22Rv1 (cell line): ENCODE data around the gene EPS8L3.

Experiments used
- ZFX ChIP-seq: fragments of 450-650 bp; IDR thresholded peaks from 2 replicates; pipeline ENCODE4 v1.6.1; 2017; ENCODE audit warnings: antibody characterized with exemption, borderline replicate concordance
- TF ChIP-seq, protein P1 (sequence below): fragments of 450-650 bp; IDR thresholded peaks from 2 replicates; pipeline ENCODE4 v1.5.1; 2017; ENCODE audit warnings: mild to moderate bottlenecking

- TF ChIP-seq, protein P1, sequence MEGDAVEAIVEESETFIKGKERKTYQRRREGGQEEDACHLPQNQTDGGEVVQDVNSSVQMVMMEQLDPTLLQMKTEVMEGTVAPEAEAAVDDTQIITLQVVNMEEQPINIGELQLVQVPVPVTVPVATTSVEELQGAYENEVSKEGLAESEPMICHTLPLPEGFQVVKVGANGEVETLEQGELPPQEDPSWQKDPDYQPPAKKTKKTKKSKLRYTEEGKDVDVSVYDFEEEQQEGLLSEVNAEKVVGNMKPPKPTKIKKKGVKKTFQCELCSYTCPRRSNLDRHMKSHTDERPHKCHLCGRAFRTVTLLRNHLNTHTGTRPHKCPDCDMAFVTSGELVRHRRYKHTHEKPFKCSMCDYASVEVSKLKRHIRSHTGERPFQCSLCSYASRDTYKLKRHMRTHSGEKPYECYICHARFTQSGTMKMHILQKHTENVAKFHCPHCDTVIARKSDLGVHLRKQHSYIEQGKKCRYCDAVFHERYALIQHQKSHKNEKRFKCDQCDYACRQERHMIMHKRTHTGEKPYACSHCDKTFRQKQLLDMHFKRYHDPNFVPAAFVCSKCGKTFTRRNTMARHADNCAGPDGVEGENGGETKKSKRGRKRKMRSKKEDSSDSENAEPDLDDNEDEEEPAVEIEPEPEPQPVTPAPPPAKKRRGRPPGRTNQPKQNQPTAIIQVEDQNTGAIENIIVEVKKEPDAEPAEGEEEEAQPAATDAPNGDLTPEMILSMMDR, result no peak
- no peak for TF ChIP-seq ZFX
Observed at GRCh38 chr1:109770331-109771095, 6.8 kb upstream of the EPS8L3 start.
